RWPE2 (cell line): ENCODE results near the gene FUNDC1.
A peak's percentile ranks its signal among the peaks of the same experiment; 100 is the strongest.

Experiments used
- ATAC-seq: fragments of 200-7000 bp; cut with Tn5 transposase; 3 replicates; pipeline ENCODE4 v1.9.1; 2021; ENCODE audit warnings: low read depth
- DNase-seq: peaks from one replicate; pipeline ENCODE4 v3.0.0-alpha.2; 2020; ENCODE audit warnings: low spot score
- H3K27ac ChIP-seq: fragments of 450-650 bp; 2 replicates; pipeline ENCODE4 v1.5.1; 2017; ENCODE audit warnings: mild to moderate bottlenecking; ENCODE audit not compliant: poor library complexity, severe bottlenecking
- H3K27me3 ChIP-seq: fragments of 250-450 bp; sonication (Bioruptor Pico); 2 replicates; pipeline ENCODE4 v1.5.1; 2021; ENCODE audit warnings: mild to moderate bottlenecking, moderate library complexity; ENCODE audit not compliant: insufficient read depth, poor library complexity, severe bottlenecking
- H3K36me3 ChIP-seq: fragments of 250-450 bp; sonication (Bioruptor Pico); 2 replicates; pipeline ENCODE4 v1.5.1; 2020; ENCODE audit warnings: low read depth, mild to moderate bottlenecking, moderate library complexity
- H3K4me1 ChIP-seq: fragments of 250-450 bp; sonication (Bioruptor Pico); 2 replicates; pipeline ENCODE4 v1.5.1; 2021; ENCODE audit warnings: mild to moderate bottlenecking, moderate library complexity; ENCODE audit not compliant: insufficient read depth, poor library complexity, severe bottlenecking
- H3K4me3 ChIP-seq: fragments of 250-450 bp; sonication (Bioruptor Pico); 2 replicates; pipeline ENCODE4 v1.5.1; 2021; ENCODE audit warnings: mild to moderate bottlenecking, moderate library complexity; ENCODE audit not compliant: severe bottlenecking
- H3K9me3 ChIP-seq: fragments of 250-450 bp; sonication (Bioruptor Pico); 2 replicates; pipeline ENCODE4 v1.5.1; 2021; ENCODE audit warnings: mild to moderate bottlenecking, moderate library complexity; ENCODE audit not compliant: severe bottlenecking
- TF ChIP-seq, protein P1 (sequence below): fragments of 450-650 bp; IDR thresholded peaks from one replicate; pipeline ENCODE4 v1.5.1; 2017; ENCODE audit warnings: mild to moderate bottlenecking, moderate library complexity; ENCODE audit not compliant: poor library complexity, severe bottlenecking

FUNDC1 gene, protein sequence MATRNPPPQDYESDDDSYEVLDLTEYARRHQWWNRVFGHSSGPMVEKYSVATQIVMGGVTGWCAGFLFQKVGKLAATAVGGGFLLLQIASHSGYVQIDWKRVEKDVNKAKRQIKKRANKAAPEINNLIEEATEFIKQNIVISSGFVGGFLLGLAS

DNA sequence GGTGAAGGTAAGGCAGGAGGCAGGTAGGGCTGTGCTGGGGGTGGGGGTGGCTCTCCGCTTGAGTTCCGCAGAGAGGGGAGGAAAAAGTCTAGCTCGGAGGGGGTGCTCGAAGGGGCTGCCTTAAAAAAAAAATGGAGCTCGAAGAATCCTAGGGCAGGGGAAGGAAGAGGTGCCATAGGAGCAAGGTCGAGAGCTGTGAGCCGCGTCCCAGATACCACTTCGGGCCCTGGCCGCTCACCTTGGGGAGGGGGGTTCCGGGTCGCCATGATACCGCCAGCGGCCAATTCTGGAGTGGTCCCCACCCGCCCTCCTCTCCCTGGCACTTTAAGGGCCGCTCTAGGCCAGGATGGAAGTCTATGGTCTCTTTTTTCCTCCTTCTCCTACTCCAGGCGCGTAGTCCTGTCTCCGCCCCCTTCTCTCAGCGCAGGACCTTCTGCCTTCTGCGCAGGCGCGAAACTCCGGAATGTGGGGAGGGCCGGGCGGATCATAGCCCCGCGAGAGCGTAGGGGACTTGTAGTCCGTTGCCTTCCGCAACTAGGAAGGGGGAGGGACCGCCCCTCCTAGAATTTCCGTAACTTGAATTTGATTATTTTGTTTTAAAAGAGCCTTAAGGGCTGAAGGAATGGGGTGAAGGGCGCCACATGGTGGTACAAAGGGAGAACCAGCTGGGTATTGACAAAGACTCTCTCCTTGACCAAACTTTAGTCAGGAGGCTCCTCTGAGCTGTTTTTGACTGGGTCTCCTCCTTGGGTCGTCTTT is at the start of gene FUNDC1:
FUNDC1 (minus strand) TSS at position 293 of the 759 bp plus-strand sequence; CDS start at position 266, 27 bp downstream.
- peak; percentile 99 for ATAC-seq
- no peaks in the 10 kb centered on the region for H3K4me1 ChIP-seq
- DNase-seq = peak; percentile 87
- peak within 1 kb of the TSS; percentile 67 for H3K4me3 ChIP-seq
- no peaks in the 10 kb centered on the region for H3K9me3 ChIP-seq
- H3K36me3 ChIP-seq = peaks cover 14% of the 10 kb centered on the region
- TF ChIP-seq, protein P1, sequence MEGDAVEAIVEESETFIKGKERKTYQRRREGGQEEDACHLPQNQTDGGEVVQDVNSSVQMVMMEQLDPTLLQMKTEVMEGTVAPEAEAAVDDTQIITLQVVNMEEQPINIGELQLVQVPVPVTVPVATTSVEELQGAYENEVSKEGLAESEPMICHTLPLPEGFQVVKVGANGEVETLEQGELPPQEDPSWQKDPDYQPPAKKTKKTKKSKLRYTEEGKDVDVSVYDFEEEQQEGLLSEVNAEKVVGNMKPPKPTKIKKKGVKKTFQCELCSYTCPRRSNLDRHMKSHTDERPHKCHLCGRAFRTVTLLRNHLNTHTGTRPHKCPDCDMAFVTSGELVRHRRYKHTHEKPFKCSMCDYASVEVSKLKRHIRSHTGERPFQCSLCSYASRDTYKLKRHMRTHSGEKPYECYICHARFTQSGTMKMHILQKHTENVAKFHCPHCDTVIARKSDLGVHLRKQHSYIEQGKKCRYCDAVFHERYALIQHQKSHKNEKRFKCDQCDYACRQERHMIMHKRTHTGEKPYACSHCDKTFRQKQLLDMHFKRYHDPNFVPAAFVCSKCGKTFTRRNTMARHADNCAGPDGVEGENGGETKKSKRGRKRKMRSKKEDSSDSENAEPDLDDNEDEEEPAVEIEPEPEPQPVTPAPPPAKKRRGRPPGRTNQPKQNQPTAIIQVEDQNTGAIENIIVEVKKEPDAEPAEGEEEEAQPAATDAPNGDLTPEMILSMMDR = no peak
- peak within 1 kb of the TSS; percentile 43 for H3K27ac ChIP-seq
- no peaks in the 10 kb centered on the region for H3K27me3 ChIP-seq

DNA sequence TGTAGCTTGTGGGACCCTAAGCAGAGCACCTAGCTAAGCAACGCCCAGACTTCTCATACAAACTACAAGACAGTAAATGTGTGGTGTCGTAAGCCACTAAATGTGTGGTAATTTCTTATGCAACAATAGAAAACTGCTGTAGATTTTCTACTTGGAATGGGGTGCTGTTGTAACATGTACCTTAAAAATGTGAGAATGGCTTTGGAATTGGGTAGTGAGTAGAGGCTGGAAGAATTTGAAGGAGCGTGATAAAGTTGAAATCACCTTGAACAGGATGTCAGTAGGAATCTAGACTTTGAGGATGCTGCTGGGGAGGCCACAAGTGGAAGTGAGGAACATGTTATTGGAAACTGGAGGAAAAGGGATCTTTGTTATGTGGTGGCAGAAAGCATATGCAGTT is 43.2 kb upstream of the FUNDC1 start:
- ATAC-seq (peak; percentile 76), DNase-seq (no peak)
- no peaks in the 10 kb centered on the region for H3K36me3 ChIP-seq
- no peaks in the 10 kb centered on the region for H3K27me3 ChIP-seq
- peak overlapping the region; percentile 13 for H3K27ac ChIP-seq
- no peak overlapping the region for H3K4me3 ChIP-seq
- H3K9me3 ChIP-seq = no peaks in the 10 kb centered on the region
- H3K4me1 ChIP-seq = no peaks in the 10 kb centered on the region
- TF ChIP-seq, protein P1 = no peak

DNA sequence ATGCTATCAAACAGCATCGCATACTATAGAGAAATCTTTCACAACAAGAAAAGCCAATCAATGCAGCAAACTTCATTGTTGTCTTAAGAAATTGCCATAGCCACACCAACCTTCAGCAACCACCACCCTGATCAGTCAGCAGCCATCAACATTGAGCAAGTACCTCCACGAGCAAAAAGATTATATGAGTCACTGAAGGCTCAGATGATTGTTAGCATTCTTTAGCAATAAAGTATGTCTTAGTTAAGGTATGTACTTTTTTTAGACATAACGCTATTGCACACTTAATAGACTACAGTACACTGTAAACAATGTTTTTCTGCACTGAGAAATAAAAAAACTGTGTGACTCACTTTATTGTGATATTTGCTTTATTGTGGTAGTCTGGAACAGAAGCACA is 37.8 kb upstream of the FUNDC1 start:
- no peak overlapping the region for H3K4me3 ChIP-seq
- H3K36me3 ChIP-seq = no peaks in the 10 kb centered on the region
- H3K27ac ChIP-seq = no peak overlapping the region
- TF ChIP-seq, protein P1 = no peak
- H3K9me3 ChIP-seq = no peaks in the 10 kb centered on the region
- no peak for DNase-seq
- peaks cover 3% of the 10 kb centered on the region for H3K4me1 ChIP-seq
- peak; percentile 94 for ATAC-seq
- no peaks in the 10 kb centered on the region for H3K27me3 ChIP-seq

DNA sequence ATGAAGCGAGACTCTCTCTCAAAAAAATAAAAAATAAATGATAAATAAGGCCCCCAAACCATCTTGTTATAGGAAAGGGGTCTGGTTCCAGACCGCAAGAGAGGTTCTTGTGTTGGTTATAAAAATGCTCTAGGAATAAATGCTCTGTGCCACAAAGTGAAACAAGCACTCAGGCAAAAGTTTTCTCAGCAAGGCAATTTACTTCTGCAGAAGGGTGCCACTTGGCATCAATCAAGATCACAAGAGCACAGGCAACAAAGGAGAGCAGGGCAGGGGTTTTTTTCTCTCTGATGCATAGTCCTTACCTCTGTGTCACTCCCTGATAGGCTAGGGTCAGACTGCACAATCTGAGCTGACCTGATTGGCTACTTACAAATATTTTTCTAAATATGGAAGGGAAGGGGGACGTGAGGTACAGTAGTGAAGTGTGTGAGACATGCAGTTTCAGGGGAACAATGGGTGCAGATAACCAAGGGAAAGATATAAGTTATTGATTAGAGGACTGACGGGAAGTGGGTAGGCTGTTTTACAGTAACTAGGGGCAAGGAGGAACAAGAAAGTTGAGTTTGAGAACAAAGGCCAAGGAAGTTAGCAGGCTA is 29.8 kb upstream of the FUNDC1 start:
- TF ChIP-seq, protein P1 = no peak
- Histone ChIP-seq H3K36me3 (no peaks in the 10 kb centered on the region), H3K4me3 (no peak overlapping the region), H3K9me3 (no peaks in the 10 kb centered on the region), H3K27me3 (no peaks in the 10 kb centered on the region), H3K27ac (no peak overlapping the region), H3K4me1 (no peaks in the 10 kb centered on the region)
- DNase-seq (no peak), ATAC-seq (no peak)
